Pancreas (tissue), 10 donors: Measurements from ENCODE around the gene DEFB112. TPM values are rescaled to one million over a fixed set of nuclear protein-coding genes. Genes with fewer than 3 reads are reported as not detected.

Experiments
- ATAC-seq, 4 donors: fragments of 200-7000 bp; cut with Tn5 transposase; one replicate each; pipeline versions ENCODE4 v1.8.0 to v1.9.1; 2020; ENCODE audit warnings: mild to moderate bottlenecking in 4 of 4, moderate library complexity in 4 of 4
- DNase-seq, 6 donors: peaks; one replicate each; pipeline ENCODE4 v3.0.0-alpha.2; 2020
- FAIRE-seq: peaks from 2 replicates; lab custom pipeline; 2012; peaks lifted over from hg19 to GRCh38; lab: Jason Lieb, UNC
- H3K27ac ChIP-seq, 4 donors: fragments of 200-600 bp; sonication (generic); 1 replicate in 3 of 4; 2 replicates in 1 of 4; pipeline versions ENCODE4 v1.5.0 to v1.8.0; 2020
- H3K27me3 ChIP-seq, 4 donors: fragments of 200-600 bp; one replicate each; pipeline ENCODE4 v1.8.0; 2021
- H3K36me3 ChIP-seq, 3 donors: fragments of 200-600 bp; sonication (generic) in 1 of 3; one replicate each; pipeline versions ENCODE4 v1.5.0 to v1.8.0; 2020 to 2021
- H3K4me1 ChIP-seq, 3 donors: fragments of 200-600 bp; one replicate each; pipeline ENCODE4 v1.8.0; 2021
- H3K4me3 ChIP-seq, 4 donors: fragments of 200-600 bp; sonication (generic) in 2 of 4; one replicate each; pipeline versions ENCODE4 v1.5.0 to v1.8.0; 2020 to 2021
- H3K9me3 ChIP-seq, 4 donors: fragments of 200-600 bp; one replicate each; pipeline ENCODE4 v1.8.0; 2021
- CTCF ChIP-seq, 4 donors: fragments of 200-600 bp; sonication (generic) in 3 of 4; IDR thresholded peaks; one replicate each; pipeline versions ENCODE4 v1.5.0 to v1.8.0; 2021; ENCODE audit warnings: antibody characterized with exemption in 4 of 4
- WGBS, 2 donors: extraction: QIAGEN DNeasy Blood & Tissue Kit; methylation state at CpG; one replicate each; pipeline ENCODE4 v1.1.7; 2013; 5-methylcytosine and 5-hydroxymethylcytosine counted together
- intact Hi-C, 3 donors: fragments of 100-400 bp; cut with DNase I; formaldehyde crosslinking; loops; one replicate each; pipeline versions ENCODE4 v1.11.1 to v1.14.2; 2022
- polyA plus RNA-seq, 2 donors: library from polyadenylated mRNA; stranded (reverse); fragments of 200-250 nt; gene quantifications; one replicate each; pipeline ENCODE4 v1.2.3, GENCODE V29; 2013
- total RNA-seq, 6 donors: library from RNA; stranded (reverse); fragmentation: NEBNext Ultra II Directional in 4 of 6; extraction: Animal tissue kit (Norgen Biotek cat#: 25700) in 4 of 6; gene quantifications; one replicate each; pipeline versions ENCODE4 v1.2.1 to v1.2.4, GENCODE V29; 2021 to 2023
- donor health status: healthy with polysubstance abuse.
- donor health status: DM: no; HTN: no; CAD: no; lungs with moderate emphysema.
- donor health status: DM: no; HTN: no; CAD: no.
- donor health status: control.
- donor health status: control.
- donor health status: Bipolar disorder and iron deficiency.
- donor health status: DM: yes; HTN: yes; CAD: no.
- donor health status: DM: no; HTN: no; CAD: no.
- donor health status: DM: no; HTN: no; CAD: no.
- donor health status: DM: yes; HTN: yes; CAD: no.

DEFB112 gene
- total RNA-seq (not detected), polyA plus RNA-seq (not detected)

GRCh38 chr6:50049829-50050228, at the start of gene DEFB112:
TSS of gene DEFB112 (minus strand) at chr6:50049929. CDS start at chr6:50049869, 60 bp downstream.
- H3K36me3 ChIP-seq, result no peaks in the 10 kb centered on the region
- intact Hi-C loops, result no loop called here
- no peaks in the 10 kb centered on the region for H3K4me1 ChIP-seq
- FAIRE-seq (no peak), DNase-seq (no peak), ATAC-seq (no peak)
- no peak within 1 kb of the TSS for H3K27ac ChIP-seq
- no peaks in the 10 kb centered on the region for H3K9me3 ChIP-seq
- 45 to 62% methylated on average over 1 of the region's 1 CpG for WGBS, 2 donors
- no peak for TF ChIP-seq CTCF (IDR thresholded peaks at IDR 0.05)
- no peak within 1 kb of the TSS for H3K4me3 ChIP-seq
- H3K27me3 ChIP-seq, result no peaks in the 10 kb centered on the region

GRCh38 chr6:50098641-50098993, 48.9 kb upstream of the DEFB112 start:
- H3K9me3 ChIP-seq, result no peaks in the 10 kb centered on the region
- no peak overlapping the region for H3K27ac ChIP-seq
- intact Hi-C loops, result no loop called here
- WGBS, 2 donors, result 45 to 46% methylated on average over 2 of the region's 2 CpGs
- peaks cover 0 to 9% (median 0%) of the 10 kb centered on the region in 4 donors for H3K27me3 ChIP-seq
- no peak for DNase-seq
- no peak for FAIRE-seq
- no peak for TF ChIP-seq CTCF (IDR thresholded peaks at IDR 0.05)
- H3K36me3 ChIP-seq, result no peaks in the 10 kb centered on the region
- no peak overlapping the region for H3K4me3 ChIP-seq
- H3K4me1 ChIP-seq, result no peaks in the 10 kb centered on the region
- no peak for ATAC-seq

GRCh38 chr6:50097966-50098640, 48.4 kb upstream of the DEFB112 start:
- H3K4me1 ChIP-seq, result no peaks in the 10 kb centered on the region
- DNase-seq (no peak), ATAC-seq (no peak), FAIRE-seq (no peak)
- H3K9me3 ChIP-seq, result no peaks in the 10 kb centered on the region
- 68 to 75% methylated on average over 7 of the region's 7 CpGs for WGBS, 2 donors
- intact Hi-C loops, result no loop called here
- H3K27ac ChIP-seq, result no peak overlapping the region
- no peak for TF ChIP-seq CTCF (IDR thresholded peaks at IDR 0.05)
- H3K36me3 ChIP-seq, result no peaks in the 10 kb centered on the region
- no peak overlapping the region for H3K4me3 ChIP-seq
- peaks cover 0 to 9% (median 0%) of the 10 kb centered on the region in 4 donors for H3K27me3 ChIP-seq

- FAIRE-seq (no peak), ATAC-seq (no peak), DNase-seq (no peak)
- TF ChIP-seq CTCF (IDR thresholded peaks at IDR 0.05), result no peak
- intact Hi-C loops, result no loop called here
- Histone ChIP-seq H3K36me3 (no peaks in the 10 kb centered on the region), H3K4me1 (no peaks in the 10 kb centered on the region), H3K27me3 (peaks cover 0 to 9% (median 0%) of the 10 kb centered on the region in 4 donors), H3K4me3 (no peak overlapping the region), H3K27ac (no peak overlapping the region), H3K9me3 (no peaks in the 10 kb centered on the region)
These were observed 46.6 kb upstream of the DEFB112 start for GRCh38 chr6:50096296-50096695.

GRCh38 chr6:50093938-50094272, 44.2 kb upstream of the DEFB112 start:
- no peaks in the 10 kb centered on the region for H3K4me1 ChIP-seq
- no peak for FAIRE-seq
- no peaks in the 10 kb centered on the region for H3K36me3 ChIP-seq
- no peak overlapping the region for H3K27ac ChIP-seq
- 13% methylated on average over 1 of the region's 1 CpG for WGBS, 2 donors
- DNase-seq, result no peak
- no peak overlapping the region for H3K4me3 ChIP-seq
- ATAC-seq, result no peak
- TF ChIP-seq CTCF (IDR thresholded peaks at IDR 0.05), result no peak
- H3K27me3 ChIP-seq, result peaks cover 0 to 9% (median 0%) of the 10 kb centered on the region in 4 donors
- intact Hi-C loops, result no loop called here
- no peaks in the 10 kb centered on the region for H3K9me3 ChIP-seq
